GM21447 (cell line): Measurements from ENCODE around the gene PIGU.

Experiments used
- ATAC-seq: cut with Tn5 transposase; IDR thresholded peaks from one replicate; pipeline ENCODE4 v1.9.1; 2021; ENCODE audit not compliant: unreplicated experiment

PIGU gene

GRCh38 chr20:34560141-34560523, 116.8 kb downstream of the PIGU start:
- no peak for ATAC-seq

- no peak for ATAC-seq
Observed at GRCh38 chr20:34559311-34560140, 117.4 kb downstream of the PIGU start.

GRCh38 chr20:34558320-34559218, 118.3 kb downstream of the PIGU start, which contains the start of gene MAP1LC3A:
TSS of gene MAP1LC3A (plus strand) at chr20:34558718. CDS start at chr20:34558869, 151 bp downstream.
- no peak for ATAC-seq

DNA sequence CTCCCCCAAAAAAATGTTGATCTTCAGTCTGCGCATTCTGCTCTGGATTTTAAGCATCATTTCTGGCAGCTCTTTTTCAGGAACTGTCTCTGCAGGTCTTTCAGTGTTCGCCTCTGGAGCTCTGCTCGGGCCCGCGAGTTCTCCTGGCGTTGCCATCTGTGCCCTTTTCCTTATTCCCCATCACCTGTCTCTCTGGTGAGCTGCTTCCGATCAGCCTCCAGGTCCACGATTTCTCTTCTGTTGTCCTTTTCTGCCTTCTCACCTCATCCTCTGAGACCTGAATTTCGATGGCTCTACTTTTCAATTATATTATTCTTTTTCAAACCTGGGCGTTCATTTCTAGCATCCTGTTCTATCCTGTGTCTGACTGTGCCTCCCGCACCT, 119.0 kb downstream of the PIGU start:
- ATAC-seq, result no peak

DNA sequence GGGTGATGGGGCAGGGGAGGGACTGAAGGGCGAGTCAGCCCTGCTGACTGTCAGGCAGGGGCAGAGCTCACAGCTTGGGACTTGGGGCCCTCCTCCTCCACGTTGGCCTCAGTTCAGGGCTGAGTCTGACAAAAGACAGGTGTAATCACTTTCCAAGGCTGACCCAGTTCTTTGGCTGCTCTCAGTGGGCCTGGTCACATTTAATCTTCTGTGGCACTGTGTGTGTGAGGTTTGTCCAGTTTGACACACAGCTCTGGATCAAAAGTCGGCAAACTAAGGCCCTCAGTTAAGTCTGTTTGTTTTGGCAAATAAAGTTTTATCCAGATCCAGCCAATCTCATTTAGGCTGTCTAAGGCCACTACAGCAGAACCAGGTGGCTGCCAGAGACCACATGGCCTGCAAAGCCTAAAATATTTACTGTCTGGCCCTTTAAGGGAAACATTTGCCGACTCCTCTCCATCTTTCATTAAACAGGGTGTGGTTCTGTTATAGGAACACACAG, 123.5 kb downstream of the PIGU start:
- no peak for ATAC-seq

- no peak for ATAC-seq
Observed at GRCh38 chr20:34552569-34552968, 124.3 kb downstream of the PIGU start.

DNA sequence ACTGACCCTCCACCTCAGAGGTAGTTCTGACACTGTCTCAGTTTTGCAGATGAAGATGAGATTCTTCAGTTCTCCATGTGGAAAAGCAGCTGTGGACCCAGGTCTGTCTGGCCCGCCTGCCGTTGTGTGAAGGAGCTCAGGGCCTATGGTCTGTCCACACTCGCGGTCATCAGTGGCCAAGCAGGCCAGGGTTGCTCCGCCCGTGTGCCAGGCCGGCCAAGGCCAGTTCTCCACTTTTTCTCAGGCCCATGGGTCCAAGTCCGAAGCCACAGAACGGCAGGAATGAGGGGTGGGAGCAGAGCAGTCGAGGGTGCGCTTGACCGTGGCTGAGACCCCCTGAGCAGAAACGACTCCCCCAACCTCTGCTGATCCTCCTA, 127.0 kb downstream of the PIGU start:
- no peak for ATAC-seq

DNA sequence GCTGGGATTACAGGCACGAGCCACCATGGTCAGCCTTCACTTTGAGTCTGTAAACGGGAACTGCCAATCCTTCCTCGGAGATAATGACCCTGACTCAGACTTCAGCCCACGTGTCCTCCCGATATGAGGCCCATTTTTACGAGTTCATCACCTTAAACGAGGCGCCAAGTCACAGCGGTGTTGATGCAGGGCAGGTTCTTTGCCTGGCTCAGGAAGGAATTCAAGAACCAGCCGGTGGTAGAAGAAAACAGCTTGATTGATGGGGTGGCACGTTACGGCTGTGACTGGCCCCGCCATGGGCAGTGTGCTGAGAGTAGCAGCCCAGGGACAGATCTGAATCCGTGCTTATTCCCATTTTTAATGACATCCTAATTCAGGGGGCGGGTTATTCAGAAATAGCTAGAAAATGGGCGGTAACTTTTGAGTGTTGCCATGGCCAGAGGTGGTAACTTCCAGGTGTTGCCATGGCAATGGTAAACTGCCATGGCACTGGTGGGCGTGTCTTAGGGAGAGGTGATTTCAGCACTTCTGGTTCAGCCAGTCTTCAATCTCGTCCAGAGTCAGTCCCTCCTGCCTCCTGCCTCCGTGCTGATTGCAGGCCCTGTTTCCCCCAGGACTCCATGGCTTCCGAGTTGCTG, 127.5 kb downstream of the PIGU start:
- ATAC-seq, result no peak

GRCh38 chr20:34547844-34548613, 128.9 kb downstream of the PIGU start:
- no peak for ATAC-seq

GRCh38 chr20:34546751-34547181, 130.1 kb downstream of the PIGU start:
- ATAC-seq, result no peak

GRCh38 chr20:34544109-34544796, 132.6 kb downstream of the PIGU start:
- no peak for ATAC-seq

- ATAC-seq, result no peak
Observed at GRCh38 chr20:34543463-34544056, 133.3 kb downstream of the PIGU start.

- no peak for ATAC-seq
Observed at GRCh38 chr20:34542439-34542838, 134.5 kb downstream of the PIGU start.

DNA sequence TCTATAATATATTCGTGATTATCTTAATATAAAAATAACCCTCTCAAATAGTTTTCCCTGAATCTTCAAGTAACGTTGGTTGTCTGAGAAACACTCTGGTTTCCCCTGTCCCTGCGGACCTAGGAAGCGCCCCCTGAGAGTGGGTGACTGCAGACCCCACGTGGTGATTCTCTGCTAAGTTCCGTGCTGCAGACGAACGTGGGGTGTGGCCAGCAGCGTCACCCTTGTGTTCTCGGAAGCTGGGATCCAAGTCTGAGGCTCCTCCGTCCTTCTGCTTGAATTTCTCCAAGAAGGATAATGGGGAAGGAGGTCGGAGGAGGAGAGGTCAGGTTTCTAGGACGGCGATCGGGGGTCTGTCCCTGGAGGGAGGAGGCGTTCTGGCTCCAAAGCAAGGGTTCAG, 135.0 kb downstream of the PIGU start:
- no peak for ATAC-seq

GRCh38 chr20:34541264-34541901, 135.5 kb downstream of the PIGU start:
- no peak for ATAC-seq

DNA sequence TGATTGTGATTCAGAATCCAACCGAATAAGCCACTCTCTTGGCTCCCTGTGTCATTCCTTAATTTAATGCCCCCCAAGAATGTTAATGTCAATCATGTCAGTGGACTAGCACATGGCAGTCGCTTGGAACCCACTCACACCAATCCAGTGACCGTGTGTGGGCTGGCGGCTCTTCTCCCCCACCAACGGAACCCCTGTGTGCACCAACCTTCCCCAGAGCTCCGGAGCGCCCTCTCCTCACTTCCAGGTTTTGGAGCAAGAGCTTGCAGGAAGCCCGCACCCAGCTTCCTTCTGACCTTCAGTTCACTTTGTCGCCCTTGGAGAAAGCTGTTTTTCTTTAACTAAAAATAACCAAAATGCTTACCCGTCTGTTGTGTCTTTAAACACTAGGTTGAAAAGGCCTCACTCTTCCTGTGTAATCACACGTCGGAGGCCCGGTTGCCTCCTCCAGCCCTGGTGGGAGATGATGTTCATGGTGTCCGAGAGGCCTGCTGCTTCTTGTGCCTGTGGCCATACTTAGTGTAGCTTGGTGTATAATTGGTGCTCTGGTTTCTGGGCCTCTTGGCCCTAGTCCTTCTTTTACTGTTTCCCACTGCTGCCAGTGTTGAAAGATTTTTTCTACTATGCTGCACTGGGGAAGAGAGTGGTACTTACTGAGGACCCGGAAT, 136.2 kb downstream of the PIGU start:
- ATAC-seq, result no peak

DNA sequence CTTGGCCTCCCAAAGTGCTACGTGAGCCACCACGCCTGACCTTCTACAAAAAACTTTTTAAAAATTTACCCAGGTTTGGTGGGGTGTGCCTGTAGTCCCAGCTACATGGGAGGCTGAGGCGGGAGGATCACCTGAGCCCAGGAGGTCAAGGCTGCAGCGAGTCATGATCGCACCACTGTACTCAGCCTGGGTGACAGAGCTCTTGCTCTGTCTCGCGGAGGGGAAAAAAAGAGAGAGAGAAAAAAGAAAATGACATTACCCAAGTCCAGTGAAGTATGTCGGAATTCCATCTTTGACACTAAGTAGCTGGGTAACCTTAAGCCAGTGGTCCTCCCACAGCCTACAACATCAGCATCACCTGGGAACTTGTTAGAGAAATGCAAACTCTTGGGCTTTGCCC, 137.1 kb downstream of the PIGU start:
- no peak for ATAC-seq

DNA sequence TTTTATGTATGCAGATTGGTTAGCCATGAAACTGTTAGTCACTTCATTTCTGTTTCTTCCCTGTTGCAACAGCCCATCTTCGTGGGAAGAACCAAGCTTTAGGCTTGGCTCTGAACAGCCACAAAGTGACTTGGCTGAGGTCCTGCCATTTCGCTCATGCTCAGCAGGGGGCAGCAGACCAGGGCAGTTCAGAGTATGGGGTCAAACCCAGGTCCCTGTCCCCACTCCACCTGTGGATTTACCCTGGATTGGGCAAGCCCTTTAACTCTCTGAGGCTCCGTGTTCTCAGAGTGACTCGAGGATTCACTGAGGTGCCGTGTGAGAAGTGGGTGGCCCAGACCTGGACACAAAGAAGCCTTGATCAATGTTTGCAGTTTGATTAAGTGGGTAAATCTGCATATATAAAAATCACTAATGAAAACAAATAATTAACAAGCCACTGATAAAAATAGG, 138.2 kb downstream of the PIGU start:
- ATAC-seq, result no peak
